IMR-90 (cell line): ENCODE measurements around the gene HLA-DPA1.
"Not testable (repeated sequence)": the region's sequence is repeated elsewhere in the genome, so short reads cannot be mapped to it uniquely, and the experiment has no call there.

Experiments used
- BHLHE40 ChIP-seq: fragments of 150-350 bp; IDR thresholded peaks from 2 replicates; pipeline ENCODE4 v1.6.1; 2016; ENCODE audit warnings: mild to moderate bottlenecking, low read depth, low read length
- MXI1 ChIP-seq: IDR thresholded peaks from 2 replicates; pipeline ENCODE4 v1.6.1; 2012; ENCODE audit warnings: low read depth, mild to moderate bottlenecking, low read length, moderate library complexity, borderline replicate concordance
- NFE2L2 ChIP-seq: fragments of 150-350 bp; IDR thresholded peaks from 2 replicates; pipeline ENCODE4 v1.6.1; 2016; ENCODE audit warnings: low read depth, mild to moderate bottlenecking, low read length
- POLR2A ChIP-seq: IDR thresholded peaks from 2 replicates; pipeline ENCODE4 v1.6.1; 2012; ENCODE audit warnings: mild to moderate bottlenecking, low read depth, low read length
- RAD21 ChIP-seq: IDR thresholded peaks from 2 replicates; pipeline ENCODE4 v1.6.1; 2012; ENCODE audit warnings: low read length, improper control_type of control experiment
- RFX5 ChIP-seq: IDR thresholded peaks from 2 replicates; pipeline ENCODE4 v1.8.0; 2012; ENCODE audit warnings: low read depth, mild to moderate bottlenecking, low read length, moderate library complexity
- TF ChIP-seq, protein P1 (sequence below): conservative IDR thresholded peaks from 2 replicates; pipeline ENCODE4 v1.5.1; 2012; ENCODE audit warnings: mild to moderate bottlenecking, low read depth, low read length, improper control_type of control experiment

DNA sequence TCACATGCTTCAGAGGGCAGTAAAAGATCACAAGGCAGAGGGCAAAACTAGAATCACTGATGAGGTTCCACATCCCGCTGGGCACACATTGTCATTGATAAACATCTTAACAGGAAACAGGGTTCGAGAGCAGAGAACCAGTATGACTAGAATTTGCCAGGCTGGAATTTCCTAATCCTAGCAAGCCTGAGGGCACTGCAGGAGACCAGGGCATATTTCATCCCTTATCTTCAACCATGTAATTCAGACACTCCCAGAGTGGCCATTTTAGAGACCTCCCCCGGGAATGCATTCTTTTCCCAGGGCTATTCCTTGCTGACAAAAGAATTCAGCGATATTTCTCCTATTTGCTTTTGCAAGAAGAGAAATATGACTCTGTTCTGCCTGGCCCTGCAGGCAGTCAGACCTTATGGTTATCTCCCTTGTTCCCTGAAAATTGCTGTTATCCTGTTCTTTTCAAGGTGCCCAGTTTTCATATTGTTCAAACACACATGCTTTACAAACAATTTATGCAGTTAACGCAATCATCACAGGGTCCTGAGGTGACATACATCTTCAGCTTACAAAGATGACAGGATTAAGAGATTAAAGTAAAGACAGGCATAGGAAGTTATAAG, 27.8 kb upstream of the HLA-DPA1 start:
- TF ChIP-seq POLR2A, BHLHE40, RFX5, RAD21, MXI1, NFE2L2: not testable (repeated sequence)
- TF ChIP-seq, protein P1, sequence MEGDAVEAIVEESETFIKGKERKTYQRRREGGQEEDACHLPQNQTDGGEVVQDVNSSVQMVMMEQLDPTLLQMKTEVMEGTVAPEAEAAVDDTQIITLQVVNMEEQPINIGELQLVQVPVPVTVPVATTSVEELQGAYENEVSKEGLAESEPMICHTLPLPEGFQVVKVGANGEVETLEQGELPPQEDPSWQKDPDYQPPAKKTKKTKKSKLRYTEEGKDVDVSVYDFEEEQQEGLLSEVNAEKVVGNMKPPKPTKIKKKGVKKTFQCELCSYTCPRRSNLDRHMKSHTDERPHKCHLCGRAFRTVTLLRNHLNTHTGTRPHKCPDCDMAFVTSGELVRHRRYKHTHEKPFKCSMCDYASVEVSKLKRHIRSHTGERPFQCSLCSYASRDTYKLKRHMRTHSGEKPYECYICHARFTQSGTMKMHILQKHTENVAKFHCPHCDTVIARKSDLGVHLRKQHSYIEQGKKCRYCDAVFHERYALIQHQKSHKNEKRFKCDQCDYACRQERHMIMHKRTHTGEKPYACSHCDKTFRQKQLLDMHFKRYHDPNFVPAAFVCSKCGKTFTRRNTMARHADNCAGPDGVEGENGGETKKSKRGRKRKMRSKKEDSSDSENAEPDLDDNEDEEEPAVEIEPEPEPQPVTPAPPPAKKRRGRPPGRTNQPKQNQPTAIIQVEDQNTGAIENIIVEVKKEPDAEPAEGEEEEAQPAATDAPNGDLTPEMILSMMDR: not testable (repeated sequence)
